HL-60 (cell line): ENCODE measurements around the gene SH3RF2.

Source experiments
- DNase-seq, 2 experiments: peaks; one replicate each; pipeline ENCODE4 v3.0.0-alpha.2; 2010 to 2020; ENCODE audit warnings: low read depth in 1 of 2, low spot score in 1 of 2
- H3K27ac ChIP-seq: fragments of 250-450 bp; sonication (Bioruptor Pico); replicated peaks from 2 replicates; pipeline ENCODE4 v1.5.1; 2020; ENCODE audit warnings: mild to moderate bottlenecking, moderate library complexity
- H3K27me3 ChIP-seq: fragments of 250-450 bp; sonication (Bioruptor Pico); 2 replicates; pipeline ENCODE4 v1.5.1; 2021; ENCODE audit warnings: mild to moderate bottlenecking, moderate library complexity; ENCODE audit not compliant: insufficient read depth, poor library complexity, severe bottlenecking
- H3K4me3 ChIP-seq: replicated peaks from 2 replicates; pipeline ENCODE4 v1.5.1; 2011; ENCODE audit warnings: mild to moderate bottlenecking, control low read depth, low read length; ENCODE audit not compliant: insufficient read depth
- GABPA ChIP-seq: IDR thresholded peaks from 2 replicates; pipeline ENCODE4 v1.6.1; 2012; ENCODE audit warnings: low read depth
- POLR2AphosphoS5 ChIP-seq: IDR thresholded peaks from 2 replicates; pipeline ENCODE4 v1.6.1; 2012; ENCODE audit warnings: low read depth
- SPI1 ChIP-seq: IDR thresholded peaks from 2 replicates; pipeline ENCODE4 v1.6.1; 2012; ENCODE audit warnings: low read depth, mild to moderate bottlenecking, borderline replicate concordance
- TF ChIP-seq, protein P1 (sequence below): IDR thresholded peaks from one replicate; pipeline ENCODE4 v1.5.1; 2011; ENCODE audit warnings: low read length, control low read depth, inconsistent platforms; ENCODE audit not compliant: insufficient read depth
- TF ChIP-seq, protein P2 (sequence below): IDR thresholded peaks from 2 replicates; pipeline ENCODE4 v1.6.1; 2012; ENCODE audit warnings: low read depth; ENCODE audit not compliant: insufficient replicate concordance

The SH3RF2 gene

DNA sequence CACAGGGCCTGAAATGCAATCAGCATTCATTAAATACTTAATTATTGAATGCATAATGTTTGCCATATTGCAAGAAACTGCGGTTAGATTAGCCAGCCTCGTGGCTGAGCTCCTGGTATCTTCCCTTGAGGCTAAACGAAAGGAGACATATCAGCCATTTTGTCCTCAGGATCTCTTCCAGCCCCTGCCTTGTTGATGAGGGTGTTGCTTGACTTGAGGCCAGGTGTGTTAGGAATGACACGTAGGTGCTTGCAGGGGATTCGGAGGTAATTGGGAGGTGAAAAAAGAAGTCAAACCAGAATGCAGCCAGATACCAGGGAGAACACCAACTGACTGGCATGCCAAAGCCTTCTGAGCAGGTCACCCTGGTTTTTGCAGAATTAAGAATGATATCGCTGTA, 12.5 kb downstream of the SH3RF2 start:
- H3K27me3 ChIP-seq = no peaks in the 10 kb centered on the region
- TF ChIP-seq POLR2AphosphoS5 (no peak), GABPA (no peak), SPI1 (no peak)
- TF ChIP-seq, protein P1, sequence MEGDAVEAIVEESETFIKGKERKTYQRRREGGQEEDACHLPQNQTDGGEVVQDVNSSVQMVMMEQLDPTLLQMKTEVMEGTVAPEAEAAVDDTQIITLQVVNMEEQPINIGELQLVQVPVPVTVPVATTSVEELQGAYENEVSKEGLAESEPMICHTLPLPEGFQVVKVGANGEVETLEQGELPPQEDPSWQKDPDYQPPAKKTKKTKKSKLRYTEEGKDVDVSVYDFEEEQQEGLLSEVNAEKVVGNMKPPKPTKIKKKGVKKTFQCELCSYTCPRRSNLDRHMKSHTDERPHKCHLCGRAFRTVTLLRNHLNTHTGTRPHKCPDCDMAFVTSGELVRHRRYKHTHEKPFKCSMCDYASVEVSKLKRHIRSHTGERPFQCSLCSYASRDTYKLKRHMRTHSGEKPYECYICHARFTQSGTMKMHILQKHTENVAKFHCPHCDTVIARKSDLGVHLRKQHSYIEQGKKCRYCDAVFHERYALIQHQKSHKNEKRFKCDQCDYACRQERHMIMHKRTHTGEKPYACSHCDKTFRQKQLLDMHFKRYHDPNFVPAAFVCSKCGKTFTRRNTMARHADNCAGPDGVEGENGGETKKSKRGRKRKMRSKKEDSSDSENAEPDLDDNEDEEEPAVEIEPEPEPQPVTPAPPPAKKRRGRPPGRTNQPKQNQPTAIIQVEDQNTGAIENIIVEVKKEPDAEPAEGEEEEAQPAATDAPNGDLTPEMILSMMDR = no peak
- TF ChIP-seq, protein P2, sequence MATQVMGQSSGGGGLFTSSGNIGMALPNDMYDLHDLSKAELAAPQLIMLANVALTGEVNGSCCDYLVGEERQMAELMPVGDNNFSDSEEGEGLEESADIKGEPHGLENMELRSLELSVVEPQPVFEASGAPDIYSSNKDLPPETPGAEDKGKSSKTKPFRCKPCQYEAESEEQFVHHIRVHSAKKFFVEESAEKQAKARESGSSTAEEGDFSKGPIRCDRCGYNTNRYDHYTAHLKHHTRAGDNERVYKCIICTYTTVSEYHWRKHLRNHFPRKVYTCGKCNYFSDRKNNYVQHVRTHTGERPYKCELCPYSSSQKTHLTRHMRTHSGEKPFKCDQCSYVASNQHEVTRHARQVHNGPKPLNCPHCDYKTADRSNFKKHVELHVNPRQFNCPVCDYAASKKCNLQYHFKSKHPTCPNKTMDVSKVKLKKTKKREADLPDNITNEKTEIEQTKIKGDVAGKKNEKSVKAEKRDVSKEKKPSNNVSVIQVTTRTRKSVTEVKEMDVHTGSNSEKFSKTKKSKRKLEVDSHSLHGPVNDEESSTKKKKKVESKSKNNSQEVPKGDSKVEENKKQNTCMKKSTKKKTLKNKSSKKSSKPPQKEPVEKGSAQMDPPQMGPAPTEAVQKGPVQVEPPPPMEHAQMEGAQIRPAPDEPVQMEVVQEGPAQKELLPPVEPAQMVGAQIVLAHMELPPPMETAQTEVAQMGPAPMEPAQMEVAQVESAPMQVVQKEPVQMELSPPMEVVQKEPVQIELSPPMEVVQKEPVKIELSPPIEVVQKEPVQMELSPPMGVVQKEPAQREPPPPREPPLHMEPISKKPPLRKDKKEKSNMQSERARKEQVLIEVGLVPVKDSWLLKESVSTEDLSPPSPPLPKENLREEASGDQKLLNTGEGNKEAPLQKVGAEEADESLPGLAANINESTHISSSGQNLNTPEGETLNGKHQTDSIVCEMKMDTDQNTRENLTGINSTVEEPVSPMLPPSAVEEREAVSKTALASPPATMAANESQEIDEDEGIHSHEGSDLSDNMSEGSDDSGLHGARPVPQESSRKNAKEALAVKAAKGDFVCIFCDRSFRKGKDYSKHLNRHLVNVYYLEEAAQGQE = no peak
- H3K4me3 ChIP-seq = no peak overlapping the region
- no peak for DNase-seq
- H3K27ac ChIP-seq = no peak overlapping the region

DNA sequence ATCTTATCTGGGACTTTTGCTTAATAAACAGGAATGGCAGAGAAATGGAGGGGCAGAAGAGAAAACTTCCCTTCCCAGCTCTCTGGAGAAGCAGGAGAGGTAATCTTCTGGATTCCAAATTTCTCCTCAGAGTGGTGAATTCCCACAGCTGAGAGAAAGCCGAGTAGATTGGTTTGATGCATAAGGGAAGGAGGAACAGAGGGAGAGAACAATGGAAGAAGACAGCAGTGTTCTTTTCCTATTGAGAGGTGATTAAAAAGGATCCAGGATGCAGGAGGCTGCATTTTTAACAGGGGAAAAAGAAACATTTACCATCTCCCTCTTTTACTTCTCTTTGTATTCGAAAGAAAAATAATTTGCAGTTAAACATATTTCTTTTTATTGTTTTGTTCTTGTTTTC, 13.1 kb downstream of the SH3RF2 start:
- Histone ChIP-seq H3K27ac (no peak overlapping the region), H3K27me3 (no peaks in the 10 kb centered on the region), H3K4me3 (no peak overlapping the region)
- TF ChIP-seq, protein P2 = no peak
- TF ChIP-seq GABPA = no peak
- no peak for TF ChIP-seq POLR2AphosphoS5
- TF ChIP-seq, protein P1 = no peak
- no peak for TF ChIP-seq SPI1
- no peak for DNase-seq

DNA sequence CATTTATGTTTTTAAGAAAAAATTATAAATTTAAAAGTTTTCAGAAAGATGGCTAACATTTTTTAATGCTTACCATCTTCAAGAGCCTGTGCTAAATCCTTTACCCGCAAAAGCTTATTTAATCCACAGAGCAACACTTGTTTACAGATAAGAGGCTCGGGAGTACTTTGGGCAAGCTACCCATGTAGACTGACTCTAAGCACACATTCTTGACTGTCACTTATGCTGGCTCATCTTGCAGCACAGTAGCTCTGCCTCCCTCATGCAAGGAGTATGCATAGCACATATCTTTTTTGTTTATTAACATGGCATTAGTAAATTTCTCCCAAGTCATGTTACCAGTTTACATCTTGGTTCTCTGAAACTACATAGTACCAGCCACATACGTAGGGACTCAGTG, 14.7 kb downstream of the SH3RF2 start:
- Histone ChIP-seq H3K27me3 (no peaks in the 10 kb centered on the region), H3K27ac (no peak overlapping the region), H3K4me3 (no peak overlapping the region)
- TF ChIP-seq GABPA = no peak
- TF ChIP-seq, protein P2 = no peak
- no peak for TF ChIP-seq SPI1
- TF ChIP-seq, protein P1 = no peak
- TF ChIP-seq POLR2AphosphoS5 = no peak
- DNase-seq = no peak
